D721Med (cell line): ENCODE measurements around the gene SSBP4.

Experiments used
- DNase-seq: peaks from one replicate; pipeline ENCODE4 v3.0.0; 2011; ENCODE audit warnings: low spot score; ENCODE audit not compliant: insufficient read length
- FAIRE-seq: peaks from 2 replicates; lab custom pipeline; 2011; peaks lifted over from hg19 to GRCh38; lab: Jason Lieb, UNC
- TF ChIP-seq, protein P1 (sequence below): IDR thresholded peaks from 2 replicates; pipeline ENCODE4 v1.5.1; 2012; ENCODE audit warnings: mild to moderate bottlenecking, control low read depth; ENCODE audit not compliant: insufficient read depth; ENCODE audit errors: missing control alignments

SSBP4 gene

GRCh38 chr19:18445262-18445948 is 26.2 kb downstream of the SSBP4 start:
- DNase-seq (no peak), FAIRE-seq (no peak)
- TF ChIP-seq, protein P1, sequence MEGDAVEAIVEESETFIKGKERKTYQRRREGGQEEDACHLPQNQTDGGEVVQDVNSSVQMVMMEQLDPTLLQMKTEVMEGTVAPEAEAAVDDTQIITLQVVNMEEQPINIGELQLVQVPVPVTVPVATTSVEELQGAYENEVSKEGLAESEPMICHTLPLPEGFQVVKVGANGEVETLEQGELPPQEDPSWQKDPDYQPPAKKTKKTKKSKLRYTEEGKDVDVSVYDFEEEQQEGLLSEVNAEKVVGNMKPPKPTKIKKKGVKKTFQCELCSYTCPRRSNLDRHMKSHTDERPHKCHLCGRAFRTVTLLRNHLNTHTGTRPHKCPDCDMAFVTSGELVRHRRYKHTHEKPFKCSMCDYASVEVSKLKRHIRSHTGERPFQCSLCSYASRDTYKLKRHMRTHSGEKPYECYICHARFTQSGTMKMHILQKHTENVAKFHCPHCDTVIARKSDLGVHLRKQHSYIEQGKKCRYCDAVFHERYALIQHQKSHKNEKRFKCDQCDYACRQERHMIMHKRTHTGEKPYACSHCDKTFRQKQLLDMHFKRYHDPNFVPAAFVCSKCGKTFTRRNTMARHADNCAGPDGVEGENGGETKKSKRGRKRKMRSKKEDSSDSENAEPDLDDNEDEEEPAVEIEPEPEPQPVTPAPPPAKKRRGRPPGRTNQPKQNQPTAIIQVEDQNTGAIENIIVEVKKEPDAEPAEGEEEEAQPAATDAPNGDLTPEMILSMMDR = no peak

- TF ChIP-seq, protein P1 = no peak
- FAIRE-seq = no peak
- DNase-seq = no peak
Observed at GRCh38 chr19:18446145-18446810, 27.1 kb downstream of the SSBP4 start.

GRCh38 chr19:18446811-18447359 is 27.7 kb downstream of the SSBP4 start:
- TF ChIP-seq, protein P1 = no peak
- DNase-seq (no peak), FAIRE-seq (no peak)

GRCh38 chr19:18449552-18449951 is 30.4 kb downstream of the SSBP4 start:
- FAIRE-seq = no peak
- TF ChIP-seq, protein P1 = no peak
- no peak for DNase-seq

DNA sequence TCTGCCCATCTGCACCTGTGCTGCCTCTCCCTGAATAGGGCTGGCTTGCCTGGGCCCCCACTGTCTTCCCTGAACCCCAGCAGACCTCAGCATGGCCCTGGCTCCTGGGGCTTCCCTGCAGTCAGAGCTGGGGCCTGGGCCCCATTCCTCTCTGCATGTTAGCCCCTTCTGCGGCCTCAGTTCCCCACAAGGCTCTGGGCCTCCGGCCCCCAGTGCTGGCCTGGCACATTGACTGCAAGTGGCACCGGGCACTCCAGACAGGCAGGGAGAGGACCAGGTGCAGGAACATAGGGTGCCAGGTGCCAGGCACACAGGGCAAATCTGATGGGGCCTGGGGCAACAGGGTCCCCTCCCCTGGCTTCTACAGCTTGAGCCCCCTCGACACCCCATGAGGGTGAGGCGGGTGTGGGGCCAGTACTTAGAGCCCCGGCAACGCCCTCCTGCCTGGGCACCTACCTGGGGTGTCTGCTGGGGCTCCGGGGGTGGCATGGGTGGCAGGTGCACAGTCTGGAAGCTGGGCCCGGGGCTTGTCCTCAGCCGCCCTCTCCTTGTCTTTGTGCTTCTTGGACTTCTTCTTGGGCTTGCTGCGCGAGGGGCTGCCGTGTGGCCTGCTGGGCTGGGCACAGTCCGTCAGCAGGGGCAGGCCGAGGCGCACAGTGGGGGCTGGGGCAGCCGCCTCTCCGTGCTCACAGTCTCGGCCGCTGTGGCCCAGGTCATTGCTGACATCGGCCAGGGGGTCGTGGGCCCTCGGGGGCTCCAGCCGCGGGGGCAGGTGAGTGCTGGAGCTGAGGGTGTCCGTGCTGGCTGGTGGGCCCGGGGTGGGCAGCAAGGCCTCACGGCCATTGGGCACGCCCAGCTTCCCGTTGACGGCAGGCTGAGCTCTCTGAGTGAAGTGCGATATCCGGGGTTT is 31.1 kb downstream of the SSBP4 start:
- FAIRE-seq = no peak
- no peak for DNase-seq
- TF ChIP-seq, protein P1 = no peak

DNA sequence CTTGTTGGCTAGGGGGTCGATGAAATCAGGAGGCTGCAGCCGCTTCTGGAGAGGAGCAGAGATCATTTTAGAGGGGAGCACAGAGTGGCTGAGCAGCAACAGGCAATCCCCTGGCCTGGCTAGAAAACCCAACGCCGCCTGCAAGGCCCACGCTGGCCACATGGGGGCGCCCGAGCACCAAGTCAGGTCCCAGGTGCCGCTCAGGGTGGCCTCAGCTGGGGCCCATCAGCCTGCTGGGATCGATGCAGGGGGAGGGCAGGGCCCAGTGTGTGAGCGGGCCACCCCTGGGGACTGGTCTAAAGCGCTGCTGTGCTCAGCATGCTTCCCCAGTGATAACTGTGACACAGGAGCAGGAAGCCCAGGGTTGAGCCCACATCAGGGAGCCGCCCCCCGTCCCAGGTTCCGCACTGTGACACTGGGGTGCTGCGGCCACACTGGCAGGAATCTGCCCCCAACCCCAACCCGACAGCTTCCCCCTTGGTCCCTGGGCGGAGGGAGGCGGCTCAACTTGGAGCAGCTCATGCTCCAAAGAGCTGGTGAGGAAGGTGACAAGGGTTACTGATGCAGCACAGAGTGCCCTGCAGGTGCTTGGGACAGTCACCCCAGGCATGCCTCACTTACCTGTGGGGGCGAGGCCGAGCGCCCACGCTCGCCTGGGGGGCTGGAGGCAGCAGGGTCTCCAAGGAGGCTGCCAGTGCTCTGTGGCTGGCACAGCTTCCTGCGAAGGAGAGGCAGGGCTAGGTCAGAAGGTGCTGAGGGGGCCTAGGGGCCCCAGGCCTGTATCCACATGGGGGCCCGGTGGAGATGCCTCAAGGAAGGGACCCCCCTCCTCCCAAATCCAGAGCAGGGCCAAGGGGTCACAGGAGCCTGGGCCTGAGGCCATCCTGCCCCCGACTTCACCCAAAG is 32.0 kb downstream of the SSBP4 start:
- peak; percentile 80 for DNase-seq
- TF ChIP-seq, protein P1 = peak; percentile 91
- no peak for FAIRE-seq
